DND-41 (cell line): Measurements from ENCODE around the gene ZNF574.
A peak's percentile ranks its signal among the peaks of the same experiment; 100 is the strongest.

Source experiments
- ATAC-seq: fragments of 200-7000 bp; cut with Tn5 transposase; 3 replicates; pipeline ENCODE4 v1.9.1; 2021; ENCODE audit warnings: low read depth; ENCODE audit not compliant: insufficient read depth
- DNase-seq: peaks from one replicate; pipeline ENCODE4 v3.0.0-alpha.2; 2020
- H2AFZ ChIP-seq: 2 replicates; pipeline ENCODE4 v1.6.0; 2012; ENCODE audit warnings: low read depth, low read length
- H3K27ac ChIP-seq: 2 replicates; pipeline ENCODE4 v1.5.1; 2012; ENCODE audit warnings: low read length, inconsistent platforms
- H3K27me3 ChIP-seq: fragments of 200-600 bp; sonication (generic); 2 replicates; pipeline ENCODE4 v1.6.0; 2012; ENCODE audit warnings: low read length, mild to moderate bottlenecking, inconsistent platforms; ENCODE audit not compliant: insufficient read depth, poor library complexity
- H3K36me3 ChIP-seq: 2 replicates; pipeline ENCODE4 v1.5.1; 2012; ENCODE audit warnings: low read length, inconsistent platforms; ENCODE audit not compliant: insufficient read depth
- H3K4me1 ChIP-seq: 2 replicates; pipeline ENCODE4 v1.5.1; 2012; ENCODE audit warnings: mild to moderate bottlenecking, low read length; ENCODE audit not compliant: insufficient read depth
- H3K4me2 ChIP-seq: 2 replicates; pipeline ENCODE4 v1.6.0; 2012; ENCODE audit warnings: mild to moderate bottlenecking, moderate library complexity, low read length, inconsistent platforms; ENCODE audit not compliant: insufficient read depth
- H3K4me3 ChIP-seq, 2 experiments: fragments of 200-600 bp in 1 of 2; shearing (Covaris generic) in 1 of 2; 2 replicates each; pipeline ENCODE4 v1.5.1; 2012 to 2016; ENCODE audit warnings: inconsistent platforms in 2 of 2, low read length in 2 of 2, mild to moderate bottlenecking in 2 of 2, low read depth in 1 of 2, moderate library complexity in 1 of 2
- H3K79me2 ChIP-seq: 2 replicates; pipeline ENCODE4 v1.6.0; 2012; ENCODE audit warnings: low read length, inconsistent platforms; ENCODE audit not compliant: insufficient read depth
- H3K9ac ChIP-seq: 2 replicates; pipeline ENCODE4 v1.6.0; 2012; ENCODE audit warnings: low read depth, mild to moderate bottlenecking, inconsistent platforms, low read length, moderate library complexity
- H3K9me3 ChIP-seq: 2 replicates; pipeline ENCODE4 v1.5.1; 2012; ENCODE audit warnings: low read length, moderate library complexity, mild to moderate bottlenecking, inconsistent platforms; ENCODE audit not compliant: insufficient read depth, severe bottlenecking
- H4K20me1 ChIP-seq: 2 replicates; pipeline ENCODE4 v1.6.0; 2012; ENCODE audit warnings: low read length; ENCODE audit not compliant: insufficient read depth
- EZH2 ChIP-seq: IDR thresholded peaks from 3 replicates; pipeline ENCODE4 v1.6.1; 2012; ENCODE audit warnings: borderline replicate concordance, low read depth, mild to moderate bottlenecking, moderate library complexity, low read length, inconsistent platforms; ENCODE audit not compliant: severe bottlenecking
- TF ChIP-seq, protein P1 (sequence below): IDR thresholded peaks from 2 replicates; pipeline ENCODE4 v1.5.1; 2012; ENCODE audit warnings: borderline replicate concordance, low read length, moderate library complexity, mild to moderate bottlenecking; ENCODE audit not compliant: poor library complexity, severe bottlenecking; ENCODE audit errors: extremely low read depth

Gene ZNF574

DNA sequence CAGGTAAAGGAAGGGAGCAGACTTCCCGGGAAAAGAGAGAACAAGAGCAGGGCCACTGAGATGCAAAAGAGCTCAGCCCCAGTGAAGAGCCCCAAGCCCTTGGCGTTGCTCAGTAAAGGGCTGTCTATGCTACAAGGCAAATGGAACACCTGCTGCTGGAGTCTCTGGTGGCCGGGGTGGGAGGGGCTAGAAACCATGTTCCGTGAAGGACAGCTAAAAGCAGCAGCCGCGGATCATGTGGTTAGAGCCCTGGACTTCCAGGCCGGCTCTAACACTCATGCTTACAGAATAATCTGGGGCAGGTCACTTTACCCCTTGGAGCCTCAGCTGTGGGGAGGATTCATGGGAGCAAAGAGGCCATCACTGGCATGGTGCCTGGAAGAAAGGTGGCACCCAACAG lies 38.4 kb downstream of the ZNF574 start:
- 0 out of 2 replicates have a peak overlapping the region, but pooled peaks have one; percentile 3 for H3K27ac ChIP-seq
- H3K36me3 ChIP-seq = no peaks in the 10 kb centered on the region
- H3K4me1 ChIP-seq = peaks cover 17% of the 10 kb centered on the region
- H4K20me1 ChIP-seq = no peaks in the 10 kb centered on the region
- H3K79me2 ChIP-seq = no peaks in the 10 kb centered on the region
- H3K27me3 ChIP-seq = no peaks in the 10 kb centered on the region
- no peak for ATAC-seq
- DNase-seq = no peak
- no peak overlapping the region for H2AFZ ChIP-seq
- H3K9me3 ChIP-seq = no peaks in the 10 kb centered on the region
- peak overlapping the region; percentile 10; the same call in 1 of the 2 replicates for H3K4me2 ChIP-seq
- H3K4me3 ChIP-seq = no peak overlapping the region
- no peak for TF ChIP-seq EZH2
- TF ChIP-seq, protein P1, sequence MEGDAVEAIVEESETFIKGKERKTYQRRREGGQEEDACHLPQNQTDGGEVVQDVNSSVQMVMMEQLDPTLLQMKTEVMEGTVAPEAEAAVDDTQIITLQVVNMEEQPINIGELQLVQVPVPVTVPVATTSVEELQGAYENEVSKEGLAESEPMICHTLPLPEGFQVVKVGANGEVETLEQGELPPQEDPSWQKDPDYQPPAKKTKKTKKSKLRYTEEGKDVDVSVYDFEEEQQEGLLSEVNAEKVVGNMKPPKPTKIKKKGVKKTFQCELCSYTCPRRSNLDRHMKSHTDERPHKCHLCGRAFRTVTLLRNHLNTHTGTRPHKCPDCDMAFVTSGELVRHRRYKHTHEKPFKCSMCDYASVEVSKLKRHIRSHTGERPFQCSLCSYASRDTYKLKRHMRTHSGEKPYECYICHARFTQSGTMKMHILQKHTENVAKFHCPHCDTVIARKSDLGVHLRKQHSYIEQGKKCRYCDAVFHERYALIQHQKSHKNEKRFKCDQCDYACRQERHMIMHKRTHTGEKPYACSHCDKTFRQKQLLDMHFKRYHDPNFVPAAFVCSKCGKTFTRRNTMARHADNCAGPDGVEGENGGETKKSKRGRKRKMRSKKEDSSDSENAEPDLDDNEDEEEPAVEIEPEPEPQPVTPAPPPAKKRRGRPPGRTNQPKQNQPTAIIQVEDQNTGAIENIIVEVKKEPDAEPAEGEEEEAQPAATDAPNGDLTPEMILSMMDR = no peak
- H3K9ac ChIP-seq = no peak overlapping the region

- Histone ChIP-seq H3K79me2 (no peaks in the 10 kb centered on the region), H3K4me3 (no peak overlapping the region), H3K27ac (no peak overlapping the region), H2AFZ (no peak overlapping the region), H3K4me2 (no peak overlapping the region), H4K20me1 (no peaks in the 10 kb centered on the region), H3K27me3 (no peaks in the 10 kb centered on the region), H3K9ac (no peak overlapping the region), H3K9me3 (no peaks in the 10 kb centered on the region), H3K4me1 (peaks cover 17% of the 10 kb centered on the region), H3K36me3 (no peaks in the 10 kb centered on the region)
- DNase-seq (no peak), ATAC-seq (no peak)
- no peak for TF ChIP-seq EZH2
Measured at GRCh38 chr19:42115219-42115618, 39.3 kb downstream of the ZNF574 start.

- Histone ChIP-seq H3K4me3 (no peak overlapping the region), H3K4me1 (peaks cover 17% of the 10 kb centered on the region), H3K9me3 (no peaks in the 10 kb centered on the region), H2AFZ (no peak overlapping the region), H3K79me2 (no peaks in the 10 kb centered on the region), H3K36me3 (no peaks in the 10 kb centered on the region), H3K4me2 (no peak overlapping the region), H3K27ac (no peak overlapping the region), H4K20me1 (no peaks in the 10 kb centered on the region), H3K27me3 (no peaks in the 10 kb centered on the region), H3K9ac (no peak overlapping the region)
- ATAC-seq = no peak
- TF ChIP-seq EZH2 = no peak
- TF ChIP-seq, protein P1 = no peak
- no peak for DNase-seq
Measured at GRCh38 chr19:42115705-42116104, 39.7 kb downstream of the ZNF574 start.

- Histone ChIP-seq H3K79me2 (no peaks in the 10 kb centered on the region), H3K4me3 (no peak overlapping the region), H3K9ac (no peak overlapping the region), H3K27me3 (no peaks in the 10 kb centered on the region), H3K4me2 (no peak overlapping the region), H2AFZ (no peak overlapping the region), H3K27ac (no peak overlapping the region), H3K4me1 (peaks cover 17% of the 10 kb centered on the region), H3K36me3 (no peaks in the 10 kb centered on the region), H4K20me1 (no peaks in the 10 kb centered on the region), H3K9me3 (no peaks in the 10 kb centered on the region)
- no peak for TF ChIP-seq EZH2
- TF ChIP-seq, protein P1 = peak; percentile 48
- DNase-seq (no peak), ATAC-seq (no peak)
Measured at GRCh38 chr19:42116308-42117075, 40.5 kb downstream of the ZNF574 start.
